OCI-LY3 (cell line): ENCODE measurements around the gene NR6A1.

Experiments
- H2AFZ ChIP-seq: fragments of 200-600, 300-600 bp; shearing (Covaris generic); 2 replicates; pipeline ENCODE4 v1.6.0; 2014; ENCODE audit warnings: antibody characterized with exemption, low read depth, low read length
- H3K27ac ChIP-seq: fragments of 200-600, 300-600 bp; sonication (generic); 2 replicates; pipeline ENCODE4 v1.5.1; 2014; ENCODE audit warnings: mild to moderate bottlenecking, low read length, moderate library complexity, mixed read lengths
- H3K27me3 ChIP-seq: fragments of 200-600, 300-600 bp; sonication (generic); 2 replicates; pipeline ENCODE4 v1.6.1; 2014; ENCODE audit warnings: low read depth, low read length, mixed read lengths
- H3K36me3 ChIP-seq: fragments of 200-600, 300-600 bp; sonication (generic); replicated peaks from 2 replicates; pipeline ENCODE3; 2014; ENCODE audit warnings: low read depth, low read length, mixed read lengths
- H3K4me1 ChIP-seq: fragments of 300-600, 200-600 bp; sonication (generic); 2 replicates; pipeline ENCODE4 v1.6.1; 2014; ENCODE audit warnings: low read length, mixed read lengths
- H3K4me2 ChIP-seq: fragments of 200-600, 300-600 bp; sonication (generic); 2 replicates; pipeline ENCODE4 v1.6.1; 2014; ENCODE audit warnings: low read length, mixed read lengths
- H3K4me3 ChIP-seq: fragments of 300-600, 200-600 bp; sonication (generic); 2 replicates; pipeline ENCODE4 v1.5.1; 2014; ENCODE audit warnings: antibody characterized with exemption, mild to moderate bottlenecking, low read length, moderate library complexity
- H3K79me2 ChIP-seq: fragments of 300-600, 200-600 bp; shearing (Covaris generic); 2 replicates; pipeline ENCODE4 v1.6.1; 2014; ENCODE audit warnings: mild to moderate bottlenecking, low read length, mixed read lengths
- H3K9ac ChIP-seq: fragments of 300-600, 200-600 bp; shearing (Covaris generic); 2 replicates; pipeline ENCODE4 v1.6.0; 2014; ENCODE audit warnings: mild to moderate bottlenecking, low read length, moderate library complexity
- H3K9me3 ChIP-seq: fragments of 200-600, 300-600 bp; shearing (Covaris generic); 2 replicates; pipeline ENCODE4 v1.6.1; 2014; ENCODE audit warnings: low read length, mixed read lengths; ENCODE audit not compliant: insufficient read depth
- H4K20me1 ChIP-seq: fragments of 200-600, 300-600 bp; sonication (generic); 2 replicates; pipeline ENCODE4 v1.6.1; 2016; ENCODE audit warnings: low read length, mixed read lengths; ENCODE audit not compliant: insufficient read depth
- EZH2phosphoT487 ChIP-seq: fragments of 200-600 bp; shearing (Covaris generic); IDR thresholded peaks from 2 replicates; pipeline ENCODE4 v1.6.1; 2018; ENCODE audit warnings: antibody characterized with exemption, mixed run types, low read depth
- TF ChIP-seq, protein P1 (sequence below): fragments of 200-600, 300-600 bp; sonication (generic); IDR thresholded peaks from 2 replicates; pipeline ENCODE4 v1.5.1; 2014; ENCODE audit warnings: antibody characterized with exemption, low read length, low read depth

NR6A1 gene

DNA sequence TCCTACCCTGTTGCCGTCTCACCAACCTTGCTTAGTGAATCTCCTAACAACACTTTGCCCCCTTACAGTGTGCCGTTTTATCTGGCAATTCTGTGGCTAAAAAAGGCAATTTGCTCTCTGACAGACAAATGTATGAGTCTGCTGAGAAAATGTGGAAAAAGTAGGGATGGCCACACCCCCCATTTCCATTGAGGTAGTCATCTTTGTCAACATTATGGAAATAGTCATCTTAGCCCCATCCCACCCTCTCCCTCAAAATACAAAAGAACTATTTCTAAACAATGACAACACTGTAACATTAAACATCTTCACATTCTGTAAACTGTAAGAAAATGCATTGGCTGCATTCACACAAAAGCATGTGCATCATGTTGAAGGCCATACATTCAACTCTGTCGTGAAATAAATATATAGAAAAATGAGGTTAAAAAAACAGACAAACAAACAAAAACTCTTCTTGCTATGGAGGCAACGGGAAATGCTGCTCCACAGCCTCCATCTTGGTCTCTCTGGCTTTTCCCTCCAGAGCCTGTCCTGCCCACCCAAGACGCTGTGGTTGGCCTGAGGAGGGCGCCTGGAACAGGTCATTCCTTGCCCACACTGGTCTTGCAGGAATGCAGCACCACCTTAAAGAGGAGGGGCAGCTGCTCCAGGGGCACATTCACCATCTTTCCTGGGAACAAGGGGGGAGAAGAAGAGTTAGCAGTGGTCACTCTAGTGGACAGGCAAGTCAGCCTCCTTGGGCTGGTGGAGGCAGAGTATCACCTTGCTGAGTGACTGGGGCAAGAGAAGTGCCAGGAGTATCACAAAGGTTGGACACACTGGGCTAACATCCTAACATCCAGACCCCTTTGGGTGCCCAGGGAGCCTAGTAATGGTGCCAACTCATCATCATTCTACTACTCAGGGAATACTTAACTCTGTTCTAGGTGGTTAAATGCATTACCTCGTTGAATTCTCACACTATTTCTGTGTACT lies 248.7 kb downstream of the NR6A1 start:
- no peak overlapping the region for H3K9ac ChIP-seq
- H3K4me1 ChIP-seq = no peaks in the 10 kb centered on the region
- H3K4me3 ChIP-seq = no peak overlapping the region
- no peaks in the 10 kb centered on the region for H3K9me3 ChIP-seq
- H4K20me1 ChIP-seq = no peaks in the 10 kb centered on the region; the same call in 1 of the 2 replicates
- H3K79me2 ChIP-seq = no peaks in the 10 kb centered on the region
- TF ChIP-seq, protein P1, sequence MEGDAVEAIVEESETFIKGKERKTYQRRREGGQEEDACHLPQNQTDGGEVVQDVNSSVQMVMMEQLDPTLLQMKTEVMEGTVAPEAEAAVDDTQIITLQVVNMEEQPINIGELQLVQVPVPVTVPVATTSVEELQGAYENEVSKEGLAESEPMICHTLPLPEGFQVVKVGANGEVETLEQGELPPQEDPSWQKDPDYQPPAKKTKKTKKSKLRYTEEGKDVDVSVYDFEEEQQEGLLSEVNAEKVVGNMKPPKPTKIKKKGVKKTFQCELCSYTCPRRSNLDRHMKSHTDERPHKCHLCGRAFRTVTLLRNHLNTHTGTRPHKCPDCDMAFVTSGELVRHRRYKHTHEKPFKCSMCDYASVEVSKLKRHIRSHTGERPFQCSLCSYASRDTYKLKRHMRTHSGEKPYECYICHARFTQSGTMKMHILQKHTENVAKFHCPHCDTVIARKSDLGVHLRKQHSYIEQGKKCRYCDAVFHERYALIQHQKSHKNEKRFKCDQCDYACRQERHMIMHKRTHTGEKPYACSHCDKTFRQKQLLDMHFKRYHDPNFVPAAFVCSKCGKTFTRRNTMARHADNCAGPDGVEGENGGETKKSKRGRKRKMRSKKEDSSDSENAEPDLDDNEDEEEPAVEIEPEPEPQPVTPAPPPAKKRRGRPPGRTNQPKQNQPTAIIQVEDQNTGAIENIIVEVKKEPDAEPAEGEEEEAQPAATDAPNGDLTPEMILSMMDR = no peak
- TF ChIP-seq EZH2phosphoT487 = no peak
- H3K27ac ChIP-seq = no peak overlapping the region
- no peaks in the 10 kb centered on the region for H3K27me3 ChIP-seq
- H3K36me3 ChIP-seq = peaks cover 15% of the 10 kb centered on the region
- H3K4me2 ChIP-seq = no peak overlapping the region
- no peak overlapping the region for H2AFZ ChIP-seq

DNA sequence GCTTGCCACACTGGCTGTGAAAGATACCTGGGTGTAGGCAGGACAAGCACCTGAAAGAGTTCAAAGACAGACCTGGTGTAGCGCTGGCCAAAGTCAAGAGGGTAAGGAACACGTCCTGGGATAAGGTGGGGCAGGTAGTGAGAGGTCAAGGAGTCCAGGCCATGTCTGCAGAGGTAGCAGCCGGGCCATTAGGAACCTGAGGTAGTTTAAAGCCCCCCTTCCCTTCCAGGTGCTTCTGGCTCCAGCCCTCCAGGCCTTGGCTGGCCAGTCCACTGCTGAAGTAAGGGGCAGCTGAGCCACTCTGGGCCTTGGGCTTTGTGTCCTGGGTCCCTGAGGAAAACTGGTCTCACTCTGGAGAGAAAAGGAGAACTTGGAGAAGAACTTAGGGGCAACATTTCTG lies 250.0 kb downstream of the NR6A1 start:
- Histone ChIP-seq H3K4me3 (no peak overlapping the region), H3K9me3 (no peaks in the 10 kb centered on the region), H3K4me2 (no peak overlapping the region), H2AFZ (no peak overlapping the region), H3K27ac (no peak overlapping the region), H4K20me1 (no peaks in the 10 kb centered on the region), H3K4me1 (no peaks in the 10 kb centered on the region), H3K27me3 (no peaks in the 10 kb centered on the region), H3K79me2 (no peaks in the 10 kb centered on the region), H3K36me3 (peaks cover 6% of the 10 kb centered on the region), H3K9ac (no peak overlapping the region)
- TF ChIP-seq, protein P1 = no peak
- no peak for TF ChIP-seq EZH2phosphoT487

DNA sequence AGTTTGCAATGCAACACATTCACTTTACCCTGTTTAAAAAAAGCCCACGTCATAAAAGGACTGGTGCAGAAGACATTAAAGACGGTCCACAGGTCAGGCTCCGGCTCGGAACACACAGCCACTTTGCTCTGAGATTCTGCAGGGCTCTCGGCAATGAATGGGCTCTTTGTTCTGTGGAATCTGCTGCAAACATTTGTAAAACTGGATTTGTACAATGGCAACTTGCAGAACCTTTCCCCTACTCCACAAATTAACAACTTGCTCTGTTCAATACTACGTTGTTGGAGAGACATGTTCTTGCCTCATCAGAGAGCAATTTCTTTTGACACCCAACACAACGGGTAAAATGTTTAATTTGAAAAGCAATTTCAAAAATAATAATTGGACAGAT lies 250.9 kb downstream of the NR6A1 start:
- no peak for TF ChIP-seq EZH2phosphoT487
- TF ChIP-seq, protein P1 = no peak
- Histone ChIP-seq H3K9ac (no peak overlapping the region), H3K27me3 (no peaks in the 10 kb centered on the region), H3K79me2 (no peaks in the 10 kb centered on the region), H3K4me3 (no peak overlapping the region), H2AFZ (no peak overlapping the region), H3K27ac (no peak overlapping the region), H3K9me3 (no peaks in the 10 kb centered on the region), H3K4me1 (no peaks in the 10 kb centered on the region), H3K4me2 (no peak overlapping the region), H3K36me3 (peaks cover 6% of the 10 kb centered on the region), H4K20me1 (no peaks in the 10 kb centered on the region)

DNA sequence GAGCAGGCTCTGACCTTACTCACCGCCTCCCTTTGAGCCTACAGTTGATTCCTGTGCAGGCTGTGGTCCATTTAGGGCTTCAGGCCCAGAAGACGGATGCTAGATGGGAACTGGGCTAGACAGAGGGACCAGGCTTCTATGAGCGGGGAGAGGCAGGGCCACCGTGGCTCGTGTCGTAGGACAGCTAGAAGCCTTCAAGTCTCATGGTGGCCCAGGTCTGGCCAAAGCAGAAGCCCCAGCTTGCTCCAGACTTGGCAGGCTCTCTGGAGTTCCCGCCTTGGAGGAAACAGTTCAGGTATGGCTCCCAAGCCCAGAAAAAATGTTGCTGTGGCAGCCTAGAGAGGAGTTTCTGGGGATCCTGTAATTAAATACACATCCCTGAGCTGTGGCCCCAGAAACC lies 253.0 kb downstream of the NR6A1 start:
- no peak for TF ChIP-seq EZH2phosphoT487
- TF ChIP-seq, protein P1 = no peak
- Histone ChIP-seq H4K20me1 (no peaks in the 10 kb centered on the region), H3K4me3 (no peak overlapping the region), H3K27me3 (no peaks in the 10 kb centered on the region), H3K79me2 (no peaks in the 10 kb centered on the region), H3K4me1 (no peaks in the 10 kb centered on the region), H3K27ac (no peak overlapping the region), H2AFZ (no peak overlapping the region), H3K36me3 (no peaks in the 10 kb centered on the region), H3K9ac (no peak overlapping the region), H3K9me3 (no peaks in the 10 kb centered on the region), H3K4me2 (no peak overlapping the region)
